AG10803 (cell line): ENCODE results near the gene GABRA5.
A peak's percentile ranks its signal among the peaks of the same experiment; 100 is the strongest.

Experiments used
- DNase-seq: peaks from one replicate; pipeline ENCODE4 v3.0.0; 2010; ENCODE audit warnings: low read depth
- H3K4me3 ChIP-seq: 2 replicates; pipeline ENCODE4 v1.5.1; 2011; ENCODE audit warnings: mild to moderate bottlenecking, low read length, control low read depth
- TF ChIP-seq, protein P1 (sequence below): conservative IDR thresholded peaks from 2 replicates; pipeline ENCODE4 v1.5.1; 2011; ENCODE audit warnings: mild to moderate bottlenecking, low read length, control low read depth, inconsistent platforms

Gene GABRA5

DNA sequence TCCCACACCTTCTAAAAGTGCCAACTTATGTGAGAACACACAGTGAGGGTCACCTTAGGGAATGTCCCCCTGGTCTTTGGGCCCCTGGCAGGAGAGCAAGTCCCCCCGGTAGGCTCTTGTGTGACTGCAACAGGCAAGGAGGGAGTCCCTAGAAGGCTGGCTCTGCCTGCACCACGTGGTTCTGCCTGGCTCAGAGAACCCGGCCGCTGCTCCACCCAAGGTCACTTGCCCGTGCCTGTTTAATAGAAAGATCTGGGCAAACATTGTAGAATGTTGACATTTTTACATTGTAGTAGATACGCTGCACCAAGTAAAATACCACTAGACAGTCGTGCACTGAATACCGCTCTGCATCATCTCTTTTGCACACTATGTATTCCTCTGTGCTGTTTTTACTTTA is 21.9 kb downstream of the GABRA5 start:
- no peak for DNase-seq
- TF ChIP-seq, protein P1, sequence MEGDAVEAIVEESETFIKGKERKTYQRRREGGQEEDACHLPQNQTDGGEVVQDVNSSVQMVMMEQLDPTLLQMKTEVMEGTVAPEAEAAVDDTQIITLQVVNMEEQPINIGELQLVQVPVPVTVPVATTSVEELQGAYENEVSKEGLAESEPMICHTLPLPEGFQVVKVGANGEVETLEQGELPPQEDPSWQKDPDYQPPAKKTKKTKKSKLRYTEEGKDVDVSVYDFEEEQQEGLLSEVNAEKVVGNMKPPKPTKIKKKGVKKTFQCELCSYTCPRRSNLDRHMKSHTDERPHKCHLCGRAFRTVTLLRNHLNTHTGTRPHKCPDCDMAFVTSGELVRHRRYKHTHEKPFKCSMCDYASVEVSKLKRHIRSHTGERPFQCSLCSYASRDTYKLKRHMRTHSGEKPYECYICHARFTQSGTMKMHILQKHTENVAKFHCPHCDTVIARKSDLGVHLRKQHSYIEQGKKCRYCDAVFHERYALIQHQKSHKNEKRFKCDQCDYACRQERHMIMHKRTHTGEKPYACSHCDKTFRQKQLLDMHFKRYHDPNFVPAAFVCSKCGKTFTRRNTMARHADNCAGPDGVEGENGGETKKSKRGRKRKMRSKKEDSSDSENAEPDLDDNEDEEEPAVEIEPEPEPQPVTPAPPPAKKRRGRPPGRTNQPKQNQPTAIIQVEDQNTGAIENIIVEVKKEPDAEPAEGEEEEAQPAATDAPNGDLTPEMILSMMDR, result no peak
- no peak overlapping the region for H3K4me3 ChIP-seq

DNA sequence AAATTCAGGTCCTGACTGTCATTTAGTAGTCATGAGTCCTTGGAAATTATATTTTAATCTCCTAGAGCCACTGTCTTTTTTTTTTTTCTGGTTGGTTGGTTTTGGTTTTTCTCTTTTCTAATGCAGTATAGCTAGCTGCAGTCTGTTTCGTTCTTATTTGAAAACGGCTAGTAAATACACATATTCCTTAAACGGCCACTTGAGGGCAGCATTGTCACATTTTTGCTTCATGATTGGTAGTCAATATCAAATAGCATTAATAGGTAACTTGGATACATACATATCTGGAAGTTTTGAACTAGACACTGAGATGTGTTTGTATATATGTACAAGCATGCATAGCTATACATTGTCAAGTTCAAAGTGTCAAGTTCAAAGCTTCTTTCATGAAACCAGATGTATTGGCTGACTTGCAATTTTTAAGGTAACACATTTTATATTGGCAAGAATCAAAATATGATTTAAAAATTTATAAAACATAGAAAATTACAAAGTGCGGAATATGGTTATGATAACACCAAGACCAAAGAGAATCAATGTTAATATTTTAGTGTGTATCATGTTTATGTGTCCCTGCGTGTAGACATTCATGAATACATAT is 22.5 kb downstream of the GABRA5 start:
- H3K4me3 ChIP-seq, result no peak overlapping the region
- TF ChIP-seq, protein P1, result peak; percentile 65
- peak; percentile 70 for DNase-seq

DNA sequence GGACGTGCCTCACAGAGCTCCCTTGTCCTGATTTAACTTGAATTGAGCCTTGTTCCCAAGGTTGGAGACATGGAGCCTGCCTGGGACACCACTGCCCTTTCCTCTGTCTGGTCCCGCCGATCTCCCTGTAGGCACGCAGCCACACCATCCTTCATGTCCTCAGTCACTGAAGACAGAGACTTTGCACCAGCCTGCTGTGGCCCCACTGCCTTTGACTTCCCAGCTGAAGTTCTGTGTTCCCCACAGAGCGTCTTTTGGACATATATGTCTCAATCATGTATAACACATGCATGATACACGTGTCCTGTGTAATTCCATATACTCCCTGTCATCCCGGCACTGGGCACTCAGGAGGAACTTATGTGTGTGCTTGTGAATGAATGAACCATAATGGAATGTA is 23.6 kb downstream of the GABRA5 start:
- no peak overlapping the region for H3K4me3 ChIP-seq
- TF ChIP-seq, protein P1, result no peak
- no peak for DNase-seq

DNA sequence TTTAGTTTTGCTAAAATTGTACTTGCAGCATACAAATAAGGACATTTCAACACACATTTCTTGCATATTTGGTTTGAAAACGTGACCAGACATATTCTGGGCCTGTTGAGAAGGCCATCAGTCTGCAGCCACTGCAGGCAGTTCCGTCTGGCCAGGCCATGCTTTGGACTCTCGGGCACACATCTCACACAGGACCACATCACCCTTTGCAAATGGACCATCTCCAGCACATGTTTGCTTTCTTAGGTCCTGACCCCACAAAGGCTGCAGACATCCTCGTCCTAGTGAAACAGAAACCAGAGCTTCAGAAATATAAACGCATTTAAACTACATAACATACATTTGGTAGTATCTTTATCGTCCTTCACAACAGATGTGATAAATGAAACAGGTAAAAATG is 24.1 kb downstream of the GABRA5 start:
- DNase-seq, result no peak

DNA sequence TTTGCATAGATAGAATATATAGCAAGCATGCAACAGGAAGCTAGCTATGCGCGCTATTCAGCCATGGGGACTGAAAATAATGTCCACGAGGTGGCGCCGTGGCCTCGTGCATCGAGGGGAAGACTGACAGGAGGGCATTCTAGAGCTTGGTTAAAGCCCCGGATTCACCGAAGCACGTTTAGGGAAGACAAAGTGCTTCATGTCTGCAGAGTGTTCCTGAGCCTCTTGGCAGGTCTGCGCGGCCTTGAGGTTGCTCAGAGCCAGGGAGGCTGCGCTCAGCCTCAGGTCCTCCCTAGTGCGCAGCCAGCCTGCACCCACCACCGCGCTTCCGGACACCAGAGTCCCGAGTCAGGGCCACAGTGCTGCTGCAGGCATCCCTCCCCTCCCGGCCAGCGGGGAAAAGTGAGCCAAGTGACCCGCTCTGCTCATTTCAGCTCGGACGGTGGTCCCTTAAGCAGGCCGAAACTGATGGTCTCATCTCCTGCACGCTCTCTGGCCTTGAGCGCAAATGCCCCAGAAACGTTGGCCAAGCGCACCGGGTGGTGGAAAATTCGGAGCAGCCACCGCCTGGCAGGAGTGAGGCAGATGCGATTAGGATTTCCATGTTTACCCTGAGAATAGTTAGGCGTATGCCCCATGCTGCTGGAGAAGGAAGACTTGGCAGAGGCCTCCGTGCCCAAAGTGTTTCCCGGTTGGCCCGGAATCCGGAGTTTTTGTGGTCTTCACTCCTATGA is 24.8 kb downstream of the GABRA5 start:
- TF ChIP-seq, protein P1, result peak; percentile 79
- peak overlapping the region; percentile 55 for H3K4me3 ChIP-seq
- DNase-seq, result peak; percentile 67

More for the DNA sequence above, 24.1 kb downstream of the GABRA5 start:
- no peak overlapping the region for H3K4me3 ChIP-seq
- TF ChIP-seq, protein P1, result no peak

DNA sequence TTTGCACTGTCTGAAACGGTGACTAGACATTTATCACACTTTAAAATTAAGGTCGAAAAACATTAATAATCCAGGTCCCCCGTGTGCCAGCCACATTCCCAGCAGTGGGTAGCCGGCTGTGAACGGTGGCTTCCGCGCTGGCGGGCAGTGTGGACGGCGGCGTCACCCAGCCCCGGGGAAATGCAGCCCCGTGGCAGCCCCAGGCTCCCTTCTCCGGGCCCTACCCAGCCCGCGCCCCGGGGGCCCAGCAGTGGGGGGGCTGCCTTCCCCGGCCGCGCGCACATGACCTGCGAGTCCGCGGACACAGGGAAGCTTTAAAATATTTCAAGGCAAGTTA is 25.3 kb downstream of the GABRA5 start:
- DNase-seq, result no peak
- TF ChIP-seq, protein P1, result no peak
- H3K4me3 ChIP-seq, result no peak overlapping the region; the same call in 1 of the 2 replicates

DNA sequence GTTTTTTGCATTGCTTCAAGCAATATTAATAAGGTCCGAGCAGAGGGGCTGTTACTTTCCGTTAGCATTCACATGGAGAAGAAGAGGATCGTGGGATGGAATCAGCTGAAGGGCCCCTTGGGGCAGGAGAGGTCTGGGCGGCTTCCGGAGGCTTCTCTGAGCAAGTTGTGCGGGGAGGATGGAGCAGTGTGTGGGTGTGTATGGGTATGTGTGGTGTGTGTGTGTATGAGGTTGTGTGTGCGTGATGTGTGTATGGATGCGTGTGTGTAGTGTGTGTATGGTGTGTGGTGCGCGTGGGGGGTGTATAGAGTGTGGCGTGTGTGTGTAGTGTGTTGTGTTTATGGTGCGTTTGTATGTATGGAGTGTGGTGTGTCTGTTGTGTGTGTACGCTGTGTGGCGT is 25.8 kb downstream of the GABRA5 start:
- TF ChIP-seq, protein P1, result no peak
- H3K4me3 ChIP-seq, result no peak overlapping the region
- no peak for DNase-seq
